Fibroblast of lung (primary cell): ENCODE results near the gene HSD17B8. TPM values are rescaled to one million over a fixed set of nuclear protein-coding genes. Genes with fewer than 3 reads are reported as not detected.
"Not testable (repeated sequence)": the region's sequence is repeated elsewhere in the genome, so short reads cannot be mapped to it uniquely, and the experiment has no call there.

Source experiments
- DNase-seq, 2 donors: peaks; one replicate each; pipeline versions ENCODE4 v3.0.0 to v3.0.0-alpha.2; 2010; ENCODE audit warnings: low read depth in 2 of 2
- H2AFZ ChIP-seq: 2 replicates; pipeline ENCODE4 v1.5.1; 2012; ENCODE audit warnings: low read length, control low read depth, inconsistent platforms
- H3K27ac ChIP-seq: 2 replicates; pipeline ENCODE4 v1.5.1; 2011; ENCODE audit warnings: low read length, control low read depth; ENCODE audit not compliant: insufficient read depth
- H3K27me3 ChIP-seq: 2 replicates; pipeline ENCODE4 v1.5.1; 2011; ENCODE audit warnings: mild to moderate bottlenecking, low read length; ENCODE audit not compliant: control insufficient read depth, insufficient read depth
- H3K36me3 ChIP-seq: 2 replicates; pipeline ENCODE4 v1.5.1; 2011; ENCODE audit warnings: low read length; ENCODE audit not compliant: control insufficient read depth, insufficient read depth
- H3K4me1 ChIP-seq: 2 replicates; pipeline ENCODE4 v1.5.1; 2011; ENCODE audit warnings: low read length; ENCODE audit not compliant: control insufficient read depth, insufficient read depth; ENCODE audit errors: extremely low read depth
- H3K4me2 ChIP-seq: 2 replicates; pipeline ENCODE4 v1.5.1; 2011; ENCODE audit warnings: low read length, control low read depth; ENCODE audit not compliant: insufficient read depth; ENCODE audit errors: extremely low read depth
- H3K4me3 ChIP-seq, 4 experiments: fragments of 200-600 bp in 1 of 4; sonication (generic) in 1 of 4; replicated peaks in 1 of 4; 2 replicates each; pipeline ENCODE4 v1.5.1; 2011 to 2016; ENCODE audit warnings: low read length in 4 of 4, low read depth in 3 of 4, mild to moderate bottlenecking in 3 of 4, control low read depth in 2 of 4, inconsistent platforms in 1 of 4, mixed read lengths in 1 of 4; ENCODE audit not compliant: insufficient read depth in 1 of 4; ENCODE audit errors: control extremely low read depth in 1 of 4
- H3K79me2 ChIP-seq: 2 replicates; pipeline ENCODE4 v1.5.1; 2012; ENCODE audit warnings: mild to moderate bottlenecking, low read length, inconsistent platforms; ENCODE audit not compliant: control insufficient read depth, insufficient read depth
- H3K9ac ChIP-seq: 2 replicates; pipeline ENCODE4 v1.5.1; 2011; ENCODE audit warnings: mild to moderate bottlenecking, low read length, control low read depth; ENCODE audit not compliant: insufficient read depth
- H3K9me3 ChIP-seq: 2 replicates; pipeline ENCODE4 v1.5.1; 2012; ENCODE audit warnings: low read depth, low read length; ENCODE audit not compliant: control insufficient read depth, insufficient read depth
- H4K20me1 ChIP-seq: 2 replicates; pipeline ENCODE4 v1.5.1; 2011; ENCODE audit warnings: low read length; ENCODE audit not compliant: control insufficient read depth, insufficient read depth; ENCODE audit errors: extremely low read depth
- CTCF ChIP-seq, 2 donors: IDR thresholded peaks in 1 of 2; conservative IDR thresholded peaks in 1 of 2; 1 replicate in 1 of 2; 2 replicates in 1 of 2; pipeline ENCODE4 v1.5.1; 2011 to 2012; ENCODE audit warnings: low read length in 2 of 2, control low read depth in 1 of 2, inconsistent platforms in 1 of 2, low read depth in 1 of 2, mild to moderate bottlenecking in 1 of 2
- EZH2 ChIP-seq: IDR thresholded peaks from 2 replicates; pipeline ENCODE4 v1.5.1; 2012; ENCODE audit warnings: low read length, control low read depth, mild to moderate bottlenecking; ENCODE audit errors: missing control alignments
- polyA plus RNA-seq, 2 donors: library from polyadenylated mRNA; depleted of rRNA in 1 of 2; stranded (reverse) in 1 of 2; unstranded in 1 of 2; fragments of >200 nt; gene quantifications; 2 replicates each; pipeline ENCODE4 v1.2.1, GENCODE V29; 2011 to 2012; ENCODE audit warnings: missing spikeins in 1 of 2
- total RNA-seq: library from RNA; depleted of rRNA; stranded (reverse); fragments of >200 nt; gene quantifications from 2 replicates; pipeline ENCODE4 v1.2.1, GENCODE V29; 2014

Gene HSD17B8
- total and polyA plus RNA-seq, 2 donors (not counting 1 experiment from before 2014, with no cell fraction given): 4.9 to 11.4 TPM

DNA sequence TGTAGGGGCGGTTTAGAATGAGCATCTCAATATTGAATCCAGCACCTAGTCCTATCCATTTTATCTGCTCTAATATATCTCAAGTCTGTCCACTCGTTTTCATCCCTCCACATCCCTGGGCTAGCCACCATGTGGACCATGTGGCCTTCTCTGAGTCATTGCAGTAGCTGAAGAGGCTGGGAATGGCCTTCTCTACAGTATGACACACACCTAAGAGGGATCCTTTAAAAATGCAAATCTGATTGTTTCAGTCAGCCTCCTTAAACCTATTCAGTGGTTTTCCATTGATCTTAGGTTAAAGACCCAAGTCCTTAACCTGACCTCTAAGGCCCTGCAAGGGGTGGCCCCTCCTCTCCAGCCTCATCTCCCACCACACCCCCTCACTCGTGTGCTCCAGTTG lies 13.2 kb downstream of the HSD17B8 start:
- H3K9me3 ChIP-seq: no peaks in the 10 kb centered on the region
- H3K9ac ChIP-seq: no peak overlapping the region
- H3K4me3 ChIP-seq: no peak overlapping the region
- no peaks in the 10 kb centered on the region for H4K20me1 ChIP-seq
- TF ChIP-seq EZH2 (no peak), CTCF (conservative IDR thresholded peaks at IDR 0.05 in 1 of 2, IDR thresholded peaks at IDR 0.05 in 1 of 2; ENCODE audit: low read depth in 1 of 2, low read length in 2 of 2) (no peak)
- no peak overlapping the region for H3K27ac ChIP-seq
- H3K27me3 ChIP-seq: peaks cover 16% of the 10 kb centered on the region
- DNase-seq: no peak
- no peak overlapping the region for H2AFZ ChIP-seq
- no peaks in the 10 kb centered on the region for H3K36me3 ChIP-seq
- no peaks in the 10 kb centered on the region for H3K79me2 ChIP-seq
- H3K4me2 ChIP-seq: no peak overlapping the region
- peaks cover 3% of the 10 kb centered on the region for H3K4me1 ChIP-seq

DNA sequence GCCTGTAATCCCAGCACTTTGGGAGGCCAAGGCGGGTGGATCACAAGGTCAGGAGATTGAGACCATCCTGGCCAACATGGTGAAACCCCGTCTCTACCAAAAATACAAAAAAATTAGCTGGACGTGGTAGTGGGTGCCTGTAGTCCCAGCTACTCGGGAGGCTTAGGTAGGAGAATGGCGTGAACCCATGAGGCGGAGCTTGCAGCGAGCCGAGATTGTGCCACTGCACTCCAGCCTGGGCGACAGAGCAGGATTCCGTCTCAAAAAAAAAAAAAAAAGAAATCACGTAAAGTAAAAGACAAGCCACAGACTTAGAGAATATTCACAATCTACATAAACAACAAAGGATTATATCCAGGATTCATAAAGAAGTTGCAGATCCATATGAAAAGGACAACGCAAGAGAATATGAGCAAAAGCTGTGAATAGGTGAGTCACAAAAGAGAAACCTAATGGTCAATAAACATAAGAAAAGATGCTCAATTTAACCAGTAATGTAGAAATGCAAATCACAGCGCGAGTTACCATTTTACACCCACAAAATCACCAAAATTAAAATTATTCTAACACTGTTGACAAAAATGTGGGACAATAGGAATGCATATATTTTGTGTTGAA lies 22.2 kb downstream of the HSD17B8 start:
- not testable (repeated sequence) for H3K36me3 ChIP-seq, H3K79me2 ChIP-seq, H3K9me3 ChIP-seq, H3K4me2 ChIP-seq, H2AFZ ChIP-seq, H3K27ac ChIP-seq, H3K27me3 ChIP-seq, H4K20me1 ChIP-seq, DNase-seq, H3K9ac ChIP-seq, H3K4me1 ChIP-seq, H3K4me3 ChIP-seq

- H3K27ac ChIP-seq: no peak overlapping the region
- H3K9me3 ChIP-seq: no peaks in the 10 kb centered on the region
- H3K9ac ChIP-seq: no peak overlapping the region
- no peaks in the 10 kb centered on the region for H3K4me1 ChIP-seq
- H3K79me2 ChIP-seq: no peaks in the 10 kb centered on the region
- DNase-seq: no peak
- no peak overlapping the region for H2AFZ ChIP-seq
- TF ChIP-seq CTCF (conservative IDR thresholded peaks at IDR 0.05 in 1 of 2, IDR thresholded peaks at IDR 0.05 in 1 of 2; ENCODE audit: low read depth in 1 of 2, low read length in 2 of 2): no peak
- TF ChIP-seq EZH2: no peak
- H3K4me2 ChIP-seq: no peak overlapping the region
- H3K27me3 ChIP-seq: peaks cover 22% of the 10 kb centered on the region
- no peaks in the 10 kb centered on the region for H3K36me3 ChIP-seq
- no peak overlapping the region for H3K4me3 ChIP-seq
- no peaks in the 10 kb centered on the region for H4K20me1 ChIP-seq
These were observed 30.8 kb downstream of the HSD17B8 start for GRCh38 chr6:33235221-33235634.
